Measurements from ENCODE around the gene SIGLEC8. TPM values are rescaled to one million over a fixed set of nuclear protein-coding genes. Genes with fewer than 3 reads are reported as not detected.

The SIGLEC8 gene
- total and polyA plus RNA-seq, 9 of the 15 experiments (the other 6 are each of a cell fraction or from before 2014, with no cell fraction given) = 0.04 to 0.65 (median 0.39) TPM

- TF ChIP-seq GATAD2B (IDR thresholded peaks at IDR 0.05; ENCODE audit: borderline replicate concordance) (no peak), ZNF561 (CRISPR knock-in tag; conservative IDR thresholded peaks at IDR 0.05) (no peak), HCFC1 (IDR thresholded peaks at IDR 0.05; ENCODE audit: low read depth, low read length) (no peak), HMG20B (CRISPR knock-in tag; IDR thresholded peaks at IDR 0.05) (no peak), NFE2L1 (tag; IDR thresholded peaks at IDR 0.05; ENCODE audit: borderline replicate concordance, low read depth) (no peak), PHTF2 (CRISPR knock-in tag; IDR thresholded peaks at IDR 0.05) (no peak), RBM34 (IDR thresholded peaks at IDR 0.05; ENCODE audit: borderline replicate concordance, insufficient read depth, low read length) (no peak), FOXK2 (conservative IDR thresholded peaks at IDR 0.05 in 1 of 2, IDR thresholded peaks at IDR 0.05 in 1 of 2; ENCODE audit: low read depth in 2 of 2) (no peak), CGGBP1 (CRISPR knock-in tag; IDR thresholded peaks at IDR 0.05) (no peak), RFX1 (IDR thresholded peaks at IDR 0.05) (no peak), ZNF124 (CRISPR knock-in tag; IDR thresholded peaks at IDR 0.05) (no peak), VEZF1 (CRISPR knock-in tag; IDR thresholded peaks at IDR 0.05) (peak; percentile 35; the same call in 1 of the 2 replicates), DNMT1 (IDR thresholded peaks at IDR 0.05) (no peak), ZNF75A (CRISPR knock-in tag; IDR thresholded peaks at IDR 0.05) (no peak), MECOM (CRISPR knock-in tag; IDR thresholded peaks at IDR 0.05) (no peak), ZC3H11A (IDR thresholded peaks at IDR 0.05; ENCODE audit: low read depth, low read length) (no peak), CAMTA2 (CRISPR knock-in tag; conservative IDR thresholded peaks at IDR 0.05) (no peak), C11orf30 (IDR thresholded peaks at IDR 0.05; ENCODE audit: low read depth) (no peak), ZBTB26 (CRISPR knock-in tag; IDR thresholded peaks at IDR 0.05) (no peak)
- TF ChIP-seq, protein P1, sequence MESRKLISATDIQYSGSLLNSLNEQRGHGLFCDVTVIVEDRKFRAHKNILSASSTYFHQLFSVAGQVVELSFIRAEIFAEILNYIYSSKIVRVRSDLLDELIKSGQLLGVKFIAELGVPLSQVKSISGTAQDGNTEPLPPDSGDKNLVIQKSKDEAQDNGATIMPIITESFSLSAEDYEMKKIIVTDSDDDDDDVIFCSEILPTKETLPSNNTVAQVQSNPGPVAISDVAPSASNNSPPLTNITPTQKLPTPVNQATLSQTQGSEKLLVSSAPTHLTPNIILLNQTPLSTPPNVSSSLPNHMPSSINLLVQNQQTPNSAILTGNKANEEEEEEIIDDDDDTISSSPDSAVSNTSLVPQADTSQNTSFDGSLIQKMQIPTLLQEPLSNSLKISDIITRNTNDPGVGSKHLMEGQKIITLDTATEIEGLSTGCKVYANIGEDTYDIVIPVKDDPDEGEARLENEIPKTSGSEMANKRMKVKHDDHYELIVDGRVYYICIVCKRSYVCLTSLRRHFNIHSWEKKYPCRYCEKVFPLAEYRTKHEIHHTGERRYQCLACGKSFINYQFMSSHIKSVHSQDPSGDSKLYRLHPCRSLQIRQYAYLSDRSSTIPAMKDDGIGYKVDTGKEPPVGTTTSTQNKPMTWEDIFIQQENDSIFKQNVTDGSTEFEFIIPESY (CRISPR knock-in tag; IDR thresholded peaks at IDR 0.05) = no peak
- TF ChIP-seq, protein P2, sequence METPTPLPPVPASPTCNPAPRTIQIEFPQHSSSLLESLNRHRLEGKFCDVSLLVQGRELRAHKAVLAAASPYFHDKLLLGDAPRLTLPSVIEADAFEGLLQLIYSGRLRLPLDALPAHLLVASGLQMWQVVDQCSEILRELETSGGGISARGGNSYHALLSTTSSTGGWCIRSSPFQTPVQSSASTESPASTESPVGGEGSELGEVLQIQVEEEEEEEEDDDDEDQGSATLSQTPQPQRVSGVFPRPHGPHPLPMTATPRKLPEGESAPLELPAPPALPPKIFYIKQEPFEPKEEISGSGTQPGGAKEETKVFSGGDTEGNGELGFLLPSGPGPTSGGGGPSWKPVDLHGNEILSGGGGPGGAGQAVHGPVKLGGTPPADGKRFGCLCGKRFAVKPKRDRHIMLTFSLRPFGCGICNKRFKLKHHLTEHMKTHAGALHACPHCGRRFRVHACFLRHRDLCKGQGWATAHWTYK (CRISPR knock-in tag; IDR thresholded peaks at IDR 0.05) = 0 out of 2 replicates have a peak, but pooled peaks have one; percentile 21
- TF ChIP-seq, protein P3, sequence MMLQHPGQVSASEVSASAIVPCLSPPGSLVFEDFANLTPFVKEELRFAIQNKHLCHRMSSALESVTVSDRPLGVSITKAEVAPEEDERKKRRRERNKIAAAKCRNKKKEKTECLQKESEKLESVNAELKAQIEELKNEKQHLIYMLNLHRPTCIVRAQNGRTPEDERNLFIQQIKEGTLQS (IDR thresholded peaks at IDR 0.05) = no peak
- TF ChIP-seq, protein P3 (CRISPR knock-in tag; conservative IDR thresholded peaks at IDR 0.05) = no peak
Observed at GRCh38 chr19:51480590-51480989, 22.3 kb upstream of the SIGLEC8 start (continued).

Data from K562 (cell line).